Measurements from ENCODE around the gene CAMK2D.

The CAMK2D gene

GRCh38 chr4:113625902-113626301 is 135.6 kb downstream of the CAMK2D start:
- TF ChIP-seq FOXP2 (optimal IDR thresholded peaks at IDR 0.05; ENCODE audit: borderline replicate concordance, extremely low read depth, extremely low read length, insufficient read depth) (no peak), SIN3A (IDR thresholded peaks at IDR 0.05; ENCODE audit: borderline replicate concordance, insufficient read depth, low read length) (no peak), POLR2AphosphoS5 (IDR thresholded peaks at IDR 0.05; ENCODE audit: low read depth, low read length) (no peak), REST (IDR thresholded peaks at IDR 0.05; ENCODE audit: insufficient read depth in 1 of 2, low read depth in 2 of 2, low read length in 2 of 2) (no peak), TAF1 (IDR thresholded peaks at IDR 0.05; ENCODE audit: borderline replicate concordance, insufficient read depth, low read length) (no peak)

- TF ChIP-seq REST (IDR thresholded peaks at IDR 0.05; ENCODE audit: insufficient read depth in 1 of 2, low read depth in 2 of 2, low read length in 2 of 2) (no peak), SIN3A (IDR thresholded peaks at IDR 0.05; ENCODE audit: borderline replicate concordance, insufficient read depth, low read length) (no peak), FOXP2 (optimal IDR thresholded peaks at IDR 0.05; ENCODE audit: borderline replicate concordance, extremely low read depth, extremely low read length, insufficient read depth) (no peak), TAF1 (IDR thresholded peaks at IDR 0.05; ENCODE audit: borderline replicate concordance, insufficient read depth, low read length) (no peak), POLR2AphosphoS5 (IDR thresholded peaks at IDR 0.05; ENCODE audit: low read depth, low read length) (no peak)
Observed at GRCh38 chr4:113623274-113623894, 138.2 kb downstream of the CAMK2D start.

GRCh38 chr4:113621633-113622032 is 139.9 kb downstream of the CAMK2D start:
- no peak for TF ChIP-seq FOXP2 (optimal IDR thresholded peaks at IDR 0.05; ENCODE audit: borderline replicate concordance, extremely low read depth, extremely low read length, insufficient read depth)
- no peak for TF ChIP-seq POLR2AphosphoS5 (IDR thresholded peaks at IDR 0.05; ENCODE audit: low read depth, low read length)
- TF ChIP-seq SIN3A (IDR thresholded peaks at IDR 0.05; ENCODE audit: borderline replicate concordance, insufficient read depth, low read length) = no peak
- TF ChIP-seq REST (IDR thresholded peaks at IDR 0.05; ENCODE audit: insufficient read depth in 1 of 2, low read depth in 2 of 2, low read length in 2 of 2) = no peak
- no peak for TF ChIP-seq TAF1 (IDR thresholded peaks at IDR 0.05; ENCODE audit: borderline replicate concordance, insufficient read depth, low read length)

GRCh38 chr4:113620032-113620431 is 141.5 kb downstream of the CAMK2D start:
- TF ChIP-seq TAF1 (IDR thresholded peaks at IDR 0.05; ENCODE audit: borderline replicate concordance, insufficient read depth, low read length) = no peak
- no peak for TF ChIP-seq REST (IDR thresholded peaks at IDR 0.05; ENCODE audit: insufficient read depth in 1 of 2, low read depth in 2 of 2, low read length in 2 of 2)
- TF ChIP-seq FOXP2 (optimal IDR thresholded peaks at IDR 0.05; ENCODE audit: borderline replicate concordance, extremely low read depth, extremely low read length, insufficient read depth) = no peak
- no peak for TF ChIP-seq POLR2AphosphoS5 (IDR thresholded peaks at IDR 0.05; ENCODE audit: low read depth, low read length)
- no peak for TF ChIP-seq SIN3A (IDR thresholded peaks at IDR 0.05; ENCODE audit: borderline replicate concordance, insufficient read depth, low read length)

All from PFSK-1 (cell line).